AG09319 (cell line): ENCODE data around the gene ZNRF1.

ENCODE experiments used
- DNase-seq: peaks from one replicate; pipeline ENCODE4 v3.0.0-alpha.2; 2010; ENCODE audit warnings: low read depth; ENCODE audit errors: extremely low read depth
- CTCF ChIP-seq: IDR thresholded peaks from 2 replicates; pipeline ENCODE4 v1.5.1; 2011; ENCODE audit warnings: low read depth, mild to moderate bottlenecking, inconsistent platforms, low read length, moderate library complexity

The ZNRF1 gene

GRCh38 chr16:75109732-75110243 is 111.0 kb downstream of the ZNRF1 start:
- TF ChIP-seq CTCF: no peak
- DNase-seq: no peak

- peak; percentile 70 for DNase-seq
- peak; percentile 89 for TF ChIP-seq CTCF
Observed at GRCh38 chr16:75110637-75111513, 112.1 kb downstream of the ZNRF1 start.

GRCh38 chr16:75111514-75111940 is 112.7 kb downstream of the ZNRF1 start:
- no peak for DNase-seq
- TF ChIP-seq CTCF: no peak

- TF ChIP-seq CTCF: no peak
- DNase-seq: no peak
Observed at GRCh38 chr16:75111961-75112733, 113.3 kb downstream of the ZNRF1 start.

GRCh38 chr16:75112734-75113491 is 114.1 kb downstream of the ZNRF1 start:
- no peak for TF ChIP-seq CTCF
- DNase-seq: no peak

- no peak for DNase-seq
- no peak for TF ChIP-seq CTCF
Observed at GRCh38 chr16:75113541-75114121, 114.8 kb downstream of the ZNRF1 start.
